Mesendoderm (in vitro differentiated cells): ENCODE measurements around the gene FANCC.
A peak's percentile ranks its signal among the peaks of the same experiment; 100 is the strongest.

Experiments
- DNase-seq: peaks from one replicate; pipeline ENCODE4 v3.0.0; 2013
- H2AK5ac ChIP-seq: 2 replicates; pipeline ENCODE4 v1.6.1; 2013; ENCODE audit warnings: low read length, inconsistent platforms
- H2BK120ac ChIP-seq: 2 replicates; pipeline ENCODE4 v1.6.1; 2013; ENCODE audit warnings: low read depth, mild to moderate bottlenecking, low read length, moderate library complexity, mixed read lengths
- H2BK15ac ChIP-seq: replicated peaks from 2 replicates; pipeline ENCODE4 v1.6.1; 2013; ENCODE audit warnings: low read depth, mild to moderate bottlenecking, moderate library complexity
- H2BK5ac ChIP-seq: 2 replicates; pipeline ENCODE4 v1.6.1; 2013; ENCODE audit warnings: low read length, inconsistent platforms
- H3K18ac ChIP-seq: 2 replicates; pipeline ENCODE4 v1.6.1; 2013; ENCODE audit warnings: mild to moderate bottlenecking, low read length, mixed read lengths
- H3K23ac ChIP-seq: one replicate; pipeline ENCODE4 v1.6.1; 2013; ENCODE audit warnings: low read length
- H3K27ac ChIP-seq: 2 replicates; pipeline ENCODE4 v1.5.1; 2013; ENCODE audit warnings: low read depth, mild to moderate bottlenecking, inconsistent platforms, low read length, moderate library complexity
- H3K27me3 ChIP-seq: 2 replicates; pipeline ENCODE4 v1.6.1; 2013; ENCODE audit warnings: low read length, control low read depth, mild to moderate bottlenecking, inconsistent platforms; ENCODE audit not compliant: insufficient read depth, poor library complexity
- H3K36me3 ChIP-seq: 2 replicates; pipeline ENCODE4 v1.6.1; 2013; ENCODE audit warnings: low read length, inconsistent platforms; ENCODE audit not compliant: control insufficient read depth, insufficient read depth
- H3K4ac ChIP-seq: one replicate; pipeline ENCODE4 v1.6.1; 2013; ENCODE audit warnings: low read depth, mild to moderate bottlenecking, low read length, moderate library complexity
- H3K4me1 ChIP-seq: 2 replicates; pipeline ENCODE4 v1.6.1; 2013; ENCODE audit warnings: low read depth, low read length, inconsistent platforms; ENCODE audit not compliant: control insufficient read depth
- H3K4me2 ChIP-seq: 2 replicates; pipeline ENCODE4 v1.6.1; 2013; ENCODE audit warnings: low read length
- H3K4me3 ChIP-seq: 2 replicates; pipeline ENCODE4 v1.5.1; 2013; ENCODE audit warnings: mild to moderate bottlenecking, low read length
- H3K56ac ChIP-seq: one replicate; pipeline ENCODE4 v1.6.1; 2013; ENCODE audit warnings: low read length
- H3K79me1 ChIP-seq: 2 replicates; pipeline ENCODE4 v1.6.1; 2013; ENCODE audit warnings: low read length, inconsistent platforms
- H3K79me2 ChIP-seq: 2 replicates; pipeline ENCODE4 v1.6.1; 2013; ENCODE audit warnings: mild to moderate bottlenecking, low read length; ENCODE audit not compliant: control insufficient read depth, insufficient read depth
- H3K9ac ChIP-seq: 2 replicates; pipeline ENCODE4 v1.6.1; 2013; ENCODE audit warnings: low read length, inconsistent platforms
- H4K5ac ChIP-seq: one replicate; pipeline ENCODE4 v1.6.1; 2013; ENCODE audit warnings: low read length
- H4K8ac ChIP-seq: one replicate; pipeline ENCODE4 v1.6.1; 2013; ENCODE audit warnings: low read depth, mild to moderate bottlenecking, control low read depth, low read length, moderate library complexity
- WGBS: extraction: QIAGEN DNeasy Blood & Tissue Kit; methylation state at CpG from one replicate; pipeline ENCODE4 v1.1.7; 2013; ENCODE audit warnings: low lambda C conversion rate, missing lambda C conversion rate; ENCODE audit not compliant: insufficient coverage; ENCODE audit errors: extremely low coverage; 5-methylcytosine and 5-hydroxymethylcytosine counted together

FANCC gene

GRCh38 chr9:95076696-95077052, 240.8 kb downstream of the FANCC start:
- H2BK120ac ChIP-seq, result no peak overlapping the region
- H3K18ac ChIP-seq, result no peak overlapping the region
- H3K36me3 ChIP-seq, result no peaks in the 10 kb centered on the region
- H3K79me2 ChIP-seq, result peaks cover 4% of the 10 kb centered on the region
- H3K23ac ChIP-seq, result no peak overlapping the region
- H3K56ac ChIP-seq, result peak overlapping the region; percentile 42
- H2AK5ac ChIP-seq, result no peak overlapping the region
- H4K5ac ChIP-seq, result no peak overlapping the region
- no CpG with 5 or more reads among the region's 1 CpG for WGBS
- no peak overlapping the region for H3K4ac ChIP-seq
- H3K4me2 ChIP-seq, result no peak overlapping the region
- peaks cover 15% of the 10 kb centered on the region for H3K4me1 ChIP-seq
- H2BK5ac ChIP-seq, result no peak overlapping the region
- H3K4me3 ChIP-seq, result no peak overlapping the region
- H3K27me3 ChIP-seq, result no peaks in the 10 kb centered on the region
- H3K79me1 ChIP-seq, result peaks cover 14% of the 10 kb centered on the region
- no peak for DNase-seq
- H4K8ac ChIP-seq, result no peak overlapping the region
- H2BK15ac ChIP-seq, result no peak overlapping the region
- H3K27ac ChIP-seq, result no peak overlapping the region
- H3K9ac ChIP-seq, result no peak overlapping the region

GRCh38 chr9:95075700-95076099, 241.8 kb downstream of the FANCC start:
- no peak overlapping the region for H3K56ac ChIP-seq
- no peaks in the 10 kb centered on the region for H3K27me3 ChIP-seq
- no peak overlapping the region for H2BK15ac ChIP-seq
- no CpG with 5 or more reads among the region's 7 CpGs for WGBS
- peaks cover 14% of the 10 kb centered on the region for H3K79me1 ChIP-seq
- H2AK5ac ChIP-seq, result no peak overlapping the region
- H3K4me2 ChIP-seq, result no peak overlapping the region
- H3K23ac ChIP-seq, result no peak overlapping the region
- H2BK120ac ChIP-seq, result no peak overlapping the region
- DNase-seq, result no peak
- no peak overlapping the region for H4K8ac ChIP-seq
- H3K4me1 ChIP-seq, result peaks cover 15% of the 10 kb centered on the region
- no peak overlapping the region for H3K9ac ChIP-seq
- H3K27ac ChIP-seq, result no peak overlapping the region
- H3K36me3 ChIP-seq, result no peaks in the 10 kb centered on the region
- peaks cover 4% of the 10 kb centered on the region for H3K79me2 ChIP-seq
- H2BK5ac ChIP-seq, result no peak overlapping the region
- no peak overlapping the region for H3K18ac ChIP-seq
- no peak overlapping the region for H3K4ac ChIP-seq
- H3K4me3 ChIP-seq, result no peak overlapping the region
- H4K5ac ChIP-seq, result no peak overlapping the region

GRCh38 chr9:95074632-95075031, 242.9 kb downstream of the FANCC start:
- Histone ChIP-seq H3K9ac (no peak overlapping the region), H3K4ac (no peak overlapping the region), H4K8ac (no peak overlapping the region), H3K56ac (no peak overlapping the region), H3K4me2 (no peak overlapping the region), H2BK15ac (no peak overlapping the region), H3K18ac (no peak overlapping the region), H4K5ac (no peak overlapping the region), H3K36me3 (no peaks in the 10 kb centered on the region), H3K4me1 (peaks cover 15% of the 10 kb centered on the region), H3K27ac (no peak overlapping the region), H3K23ac (no peak overlapping the region), H2BK120ac (no peak overlapping the region), H2AK5ac (no peak overlapping the region), H3K27me3 (no peaks in the 10 kb centered on the region), H3K79me1 (peaks cover 13% of the 10 kb centered on the region), H2BK5ac (no peak overlapping the region), H3K79me2 (peaks cover 4% of the 10 kb centered on the region), H3K4me3 (no peak overlapping the region)
- WGBS, result no CpG with 5 or more reads among the region's 9 CpGs
- DNase-seq, result no peak

- H3K23ac ChIP-seq, result no peak overlapping the region
- H4K5ac ChIP-seq, result no peak overlapping the region
- no peak overlapping the region for H3K4ac ChIP-seq
- no peak overlapping the region for H3K56ac ChIP-seq
- no peak overlapping the region for H4K8ac ChIP-seq
- no peak overlapping the region for H3K18ac ChIP-seq
- H3K4me1 ChIP-seq, result peaks cover 15% of the 10 kb centered on the region
- WGBS, result no CpG with 5 or more reads among the region's 5 CpGs
- no peak for DNase-seq
- peaks cover 4% of the 10 kb centered on the region for H3K79me2 ChIP-seq
- H2BK5ac ChIP-seq, result no peak overlapping the region
- H3K4me2 ChIP-seq, result no peak overlapping the region
- no peak overlapping the region for H3K4me3 ChIP-seq
- H3K27ac ChIP-seq, result no peak overlapping the region
- no peaks in the 10 kb centered on the region for H3K27me3 ChIP-seq
- H2BK120ac ChIP-seq, result no peak overlapping the region
- no peak overlapping the region for H2AK5ac ChIP-seq
- no peaks in the 10 kb centered on the region for H3K36me3 ChIP-seq
- H3K9ac ChIP-seq, result no peak overlapping the region
- H3K79me1 ChIP-seq, result peaks cover 15% of the 10 kb centered on the region
- H2BK15ac ChIP-seq, result no peak overlapping the region
Observed at GRCh38 chr9:95073918-95074317, 243.6 kb downstream of the FANCC start.

GRCh38 chr9:95073042-95073607, 244.4 kb downstream of the FANCC start:
- Histone ChIP-seq H3K4me1 (peaks cover 10% of the 10 kb centered on the region), H3K9ac (no peak overlapping the region), H3K36me3 (no peaks in the 10 kb centered on the region), H3K56ac (no peak overlapping the region), H2BK15ac (no peak overlapping the region), H2BK5ac (no peak overlapping the region), H3K27me3 (no peaks in the 10 kb centered on the region), H3K23ac (no peak overlapping the region), H4K5ac (no peak overlapping the region), H2AK5ac (no peak overlapping the region), H3K18ac (no peak overlapping the region), H3K4me2 (no peak overlapping the region), H4K8ac (no peak overlapping the region), H3K27ac (no peak overlapping the region), H3K4ac (no peak overlapping the region), H3K4me3 (no peak overlapping the region), H2BK120ac (no peak overlapping the region), H3K79me2 (peaks cover 2% of the 10 kb centered on the region), H3K79me1 (peaks cover 12% of the 10 kb centered on the region)
- WGBS, result no CpG with 5 or more reads among the region's 18 CpGs
- DNase-seq, result peak; percentile 78

- H3K36me3 ChIP-seq, result no peaks in the 10 kb centered on the region
- H3K23ac ChIP-seq, result no peak overlapping the region
- H3K56ac ChIP-seq, result no peak overlapping the region
- no peak overlapping the region for H4K5ac ChIP-seq
- no peak overlapping the region for H3K27ac ChIP-seq
- H4K8ac ChIP-seq, result no peak overlapping the region
- peaks cover 2% of the 10 kb centered on the region for H3K79me2 ChIP-seq
- no peak overlapping the region for H3K4ac ChIP-seq
- H3K4me3 ChIP-seq, result no peak overlapping the region
- no peak overlapping the region for H2BK5ac ChIP-seq
- peaks cover 14% of the 10 kb centered on the region for H3K79me1 ChIP-seq
- H2BK15ac ChIP-seq, result no peak overlapping the region
- WGBS, result no CpG with 5 or more reads among the region's 5 CpGs
- H3K9ac ChIP-seq, result no peak overlapping the region
- H3K4me2 ChIP-seq, result no peak overlapping the region
- no peak overlapping the region for H2BK120ac ChIP-seq
- H3K18ac ChIP-seq, result no peak overlapping the region
- no peak for DNase-seq
- no peaks in the 10 kb centered on the region for H3K27me3 ChIP-seq
- peaks cover 3% of the 10 kb centered on the region for H3K4me1 ChIP-seq
- no peak overlapping the region for H2AK5ac ChIP-seq
Observed at GRCh38 chr9:95071925-95072324, 245.6 kb downstream of the FANCC start.
